Measurements from ENCODE around the gene MAP4K5.

DNA sequence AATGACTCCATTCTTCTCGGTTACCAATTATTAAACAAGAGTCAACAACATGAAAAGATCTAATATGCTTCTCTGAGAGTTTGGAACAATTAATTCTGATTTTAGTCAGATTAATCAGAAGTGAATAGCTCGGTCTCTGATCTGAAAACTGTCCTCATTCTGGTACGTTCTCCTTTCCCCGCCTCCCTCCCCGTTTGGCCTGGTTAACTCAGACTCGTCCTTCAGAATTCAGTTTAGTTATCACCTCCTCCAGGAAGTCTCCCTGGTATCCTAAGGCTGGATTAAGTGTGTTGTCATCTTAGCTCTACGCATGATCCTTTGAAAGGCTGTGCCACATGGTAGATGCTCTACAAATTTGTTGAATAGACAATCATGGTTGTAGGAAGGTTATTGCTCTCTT lies 22.2 kb downstream of the MAP4K5 start:
- TF ChIP-seq, protein P1, sequence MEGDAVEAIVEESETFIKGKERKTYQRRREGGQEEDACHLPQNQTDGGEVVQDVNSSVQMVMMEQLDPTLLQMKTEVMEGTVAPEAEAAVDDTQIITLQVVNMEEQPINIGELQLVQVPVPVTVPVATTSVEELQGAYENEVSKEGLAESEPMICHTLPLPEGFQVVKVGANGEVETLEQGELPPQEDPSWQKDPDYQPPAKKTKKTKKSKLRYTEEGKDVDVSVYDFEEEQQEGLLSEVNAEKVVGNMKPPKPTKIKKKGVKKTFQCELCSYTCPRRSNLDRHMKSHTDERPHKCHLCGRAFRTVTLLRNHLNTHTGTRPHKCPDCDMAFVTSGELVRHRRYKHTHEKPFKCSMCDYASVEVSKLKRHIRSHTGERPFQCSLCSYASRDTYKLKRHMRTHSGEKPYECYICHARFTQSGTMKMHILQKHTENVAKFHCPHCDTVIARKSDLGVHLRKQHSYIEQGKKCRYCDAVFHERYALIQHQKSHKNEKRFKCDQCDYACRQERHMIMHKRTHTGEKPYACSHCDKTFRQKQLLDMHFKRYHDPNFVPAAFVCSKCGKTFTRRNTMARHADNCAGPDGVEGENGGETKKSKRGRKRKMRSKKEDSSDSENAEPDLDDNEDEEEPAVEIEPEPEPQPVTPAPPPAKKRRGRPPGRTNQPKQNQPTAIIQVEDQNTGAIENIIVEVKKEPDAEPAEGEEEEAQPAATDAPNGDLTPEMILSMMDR (IDR thresholded peaks at IDR 0.05), result no peak
- no peak for TF ChIP-seq POLR2A (IDR thresholded peaks at IDR 0.05)

Measured in vagina (tissue), 2 donors.